K562 treated with DMSO at 1 percent for 48 hours (cell line): ENCODE data around the gene HCFC2. TPM values are rescaled to one million over a fixed set of nuclear protein-coding genes. Genes with fewer than 3 reads are reported as not detected.

Experiments used
- total RNA-seq: library from RNA; unstranded; fragments of 300-600 nt; gene quantifications from 2 replicates; pipeline ENCODE4 v1.2.3, GENCODE V29; 2022; ENCODE audit warnings: low replicate concordance; ENCODE audit errors: extremely low read depth

Gene HCFC2
- total RNA-seq, result not detected in 2 replicates

GRCh38 chr12:104064031-104064841, at the start of gene HCFC2:
TSS of gene HCFC2 (plus strand) at chr12:104064531. CDS start at chr12:104064561, 30 bp downstream.

DNA sequence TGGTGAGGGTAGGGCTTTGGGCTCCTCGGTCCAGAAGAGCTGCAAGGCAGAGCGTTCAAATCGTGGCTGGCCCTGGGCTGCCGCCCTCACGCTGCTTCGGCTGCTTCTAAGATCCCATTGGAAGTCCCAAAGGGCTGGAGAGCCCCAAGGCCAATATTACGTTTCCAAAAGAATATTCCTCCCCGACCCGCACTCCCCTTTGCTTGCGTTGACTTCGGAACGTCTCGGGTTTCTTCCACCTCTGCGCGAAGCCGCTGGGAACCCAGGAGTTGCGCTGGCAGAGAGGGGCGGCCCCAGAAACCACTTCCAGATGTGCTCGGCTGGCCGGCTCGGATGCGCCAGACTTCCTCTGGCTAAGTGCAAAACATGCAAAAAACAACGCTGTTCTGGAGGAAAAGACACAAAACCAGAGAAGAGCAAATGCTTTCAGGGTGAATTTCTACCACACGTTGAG, 14.4 kb upstream of the HCFC2 start, which contains the start of gene GLT8D2:
GLT8D2 (minus strand) TSS at position 285 of the 454 bp plus-strand sequence. CDS start 30,539 bp downstream, outside the sequence.

GRCh38 chr12:104137902-104138796, 73.8 kb downstream of the HCFC2 start, which contains the start of gene NFYB:
TSS of gene NFYB (minus strand) at chr12:104138210. CDS start at chr12:104135453, 2,757 bp downstream.

Other genes starting within 250 kb of the HCFC2 start
- not detected in 2 replicates for gene NT5DC3, start 223.3 kb upstream of the HCFC2 start, total RNA-seq
- 205 and 911 TPM in 2 replicates for gene HSP90B1, start 134.1 kb upstream of the HCFC2 start, total RNA-seq
- not detected in 2 replicates for gene TDG, start 98.7 kb upstream of the HCFC2 start, total RNA-seq
- gene GLT8D2, start 14.3 kb upstream of the HCFC2 start, total RNA-seq, result not detected in 2 replicates
- not detected in 2 replicates for gene NFYB, start 73.7 kb downstream of the HCFC2 start, total RNA-seq
- gene TXNRD1, start 151.2 kb downstream of the HCFC2 start, total RNA-seq, result 366 TPM in 1 of 2 replicates, not detected in the other
- not detected in 2 replicates for gene EID3, start 239.2 kb downstream of the HCFC2 start, total RNA-seq